ENCODE data around the gene CS. TPM values are rescaled to one million over a fixed set of nuclear protein-coding genes. Genes with fewer than 3 reads are reported as not detected.

Gene CS
- total and polyA plus RNA-seq, 2 of the 4 experiments (the other 2 are of a cell fraction), result 139 to 146 TPM

- BruUV-seq (replicated peaks), result no TSS peak
- WGBS, 2 experiments (ENCODE audit: extremely low coverage in 2 of 2, insufficient read length in 1 of 2), result 90% methylated on average over 2 of the region's 3 CpGs; no CpG with 5 or more reads in 1 of the 2 experiments
- Histone ChIP-seq H3K56ac (ENCODE audit: extremely low read depth, insufficient read depth, low read length) (no peak overlapping the region), H3K23ac (ENCODE audit: low read depth, low read length) (no peak overlapping the region), H3K27ac (ENCODE audit: insufficient read depth, low read length) (no peak overlapping the region), H3K4me1 (ENCODE audit: control insufficient read depth, insufficient read depth, low read length) (no peaks in the 10 kb centered on the region), H4K5ac (ENCODE audit: low read depth, low read length) (no peak overlapping the region), H2BK120ac (ENCODE audit: low read depth, low read length) (no peak overlapping the region), H2BK5ac (ENCODE audit: low read depth, low read length, poor library complexity, severe bottlenecking) (no peak overlapping the region), H4K91ac (ENCODE audit: insufficient read depth, low read depth, low read length) (no peak overlapping the region), H4K8ac (ENCODE audit: low read depth in 2 of 2, low read length in 2 of 2) (no peak overlapping the region), H3K4me2 (ENCODE audit: low read depth, low read length) (no peak overlapping the region), H3K27me3 (ENCODE audit: control insufficient read depth, insufficient read depth, low read length) (no peaks in the 10 kb centered on the region), H2AFZ (replicated peaks; ENCODE audit: low read length, poor library complexity) (no peak overlapping the region), H3K14ac (replicated peaks; ENCODE audit: low read depth, low read length) (no peak overlapping the region), H3K4ac (ENCODE audit: low read depth, low read length) (no peak overlapping the region), H2AK5ac (ENCODE audit: low read depth, low read length) (no peak overlapping the region), H3K79me1 (ENCODE audit: low read depth in 1 of 2, low read length in 2 of 2) (peaks cover 4 to 8% of the 10 kb centered on the region in 2 experiments; a peak in 2 of 4 replicates), H3K9me3 (ENCODE audit: control insufficient read depth, insufficient read depth, low read length) (no peaks in the 10 kb centered on the region), H3K4me3 (ENCODE audit: insufficient read depth, low read depth, low read length) (no peak overlapping the region), H2BK15ac (ENCODE audit: low read depth, low read length) (no peak overlapping the region), H3K36me3 (ENCODE audit: control insufficient read depth, insufficient read depth, low read length) (peaks cover 65% of the 10 kb centered on the region), H2BK20ac (ENCODE audit: low read depth, low read length) (no peak overlapping the region), H2AK9ac (replicated peaks; ENCODE audit: low read depth, low read length, poor library complexity) (no peak overlapping the region), H4K20me1 (ENCODE audit: insufficient read depth, low read length) (no peaks in the 10 kb centered on the region), H3K9me1 (ENCODE audit: insufficient read depth, low read length) (no peaks in the 10 kb centered on the region; the same call in 1 of the 2 replicates), H3K18ac (ENCODE audit: low read depth, low read length) (no peak overlapping the region), H3K9ac (ENCODE audit: low read depth, low read length) (no peak overlapping the region)
- CTCF ChIA-PET, result no interaction called here
- in situ Hi-C loops (cut with MboI; ENCODE audit: low sequenced_read_pairs), result no loop called here
- intact Hi-C loops (cut with micrococcal nuclease), result no loop called here
- POLR2A ChIA-PET (ENCODE audit: unreplicated experiment), result no interaction called here
- TF ChIP-seq FOS (IDR thresholded peaks at IDR 0.05; ENCODE audit: low read depth, low read length), result no peak
- no peak for TF ChIP-seq SMC3 (IDR thresholded peaks at IDR 0.05; ENCODE audit: low read depth, low read length)
- no peak for TF ChIP-seq CTCF (conservative IDR thresholded peaks at IDR 0.05; ENCODE audit: low read depth, low read length)
- TF ChIP-seq ELK1 (IDR thresholded peaks at IDR 0.05; ENCODE audit: borderline replicate concordance, low read depth, low read length), result no peak
- no peak for TF ChIP-seq MAFK (IDR thresholded peaks at IDR 0.05; ENCODE audit: low read depth, low read length)
- DNase-seq (no peak), ATAC-seq (ENCODE audit: low read depth) (no peak)
- dilution Hi-C loops (cut with HindIII; ENCODE audit: low sequenced_read_pairs, unreplicated experiment), result no loop called here
These were observed 21.2 kb downstream of the CS start for GRCh38 chr12:56278905-56279304.
